Measurements from ENCODE around the gene TDP1.

The TDP1 gene

GRCh38 chr14:89955745-89956660 is at the start of gene TDP1:
Gene TDP1 (plus strand): TSS chr14:89955927. CDS start chr14:89963115, 7,188 bp downstream.
- peak; percentile 94 for DNase-seq

GRCh38 chr14:89906000-89906399 is 49.7 kb upstream of the TDP1 start:
- no peak for DNase-seq

- DNase-seq = no peak
Observed at GRCh38 chr14:89907655-89908054, 48.1 kb upstream of the TDP1 start.

- no peak for DNase-seq
Observed at GRCh38 chr14:89908712-89909450, 46.8 kb upstream of the TDP1 start.

DNA sequence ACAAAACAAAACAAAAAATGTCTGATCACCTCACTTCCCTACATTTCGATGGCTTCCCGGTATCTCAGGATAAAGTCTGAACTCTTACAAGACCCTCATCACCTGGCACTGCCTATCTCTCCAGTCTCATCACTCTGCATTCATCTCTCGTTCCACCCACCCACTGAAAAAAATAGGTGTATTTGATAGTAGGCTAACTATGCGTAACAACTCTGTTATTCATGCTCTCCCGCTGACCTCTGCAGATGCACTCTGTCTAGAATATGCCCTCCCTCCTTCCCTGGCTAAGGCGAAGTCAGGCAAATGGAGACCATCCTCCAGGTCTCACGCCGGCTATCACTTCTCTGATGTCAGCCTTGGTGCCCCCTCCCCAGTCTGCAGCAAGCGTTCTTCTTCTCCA is 46.1 kb upstream of the TDP1 start:
- no peak for DNase-seq

- no peak for DNase-seq
Observed at GRCh38 chr14:89910691-89911009, 45.1 kb upstream of the TDP1 start.

- DNase-seq = peak; percentile 47
Observed at GRCh38 chr14:89911010-89911919, 44.5 kb upstream of the TDP1 start.

GRCh38 chr14:89912221-89912620 is 43.5 kb upstream of the TDP1 start:
- DNase-seq = no peak

DNA sequence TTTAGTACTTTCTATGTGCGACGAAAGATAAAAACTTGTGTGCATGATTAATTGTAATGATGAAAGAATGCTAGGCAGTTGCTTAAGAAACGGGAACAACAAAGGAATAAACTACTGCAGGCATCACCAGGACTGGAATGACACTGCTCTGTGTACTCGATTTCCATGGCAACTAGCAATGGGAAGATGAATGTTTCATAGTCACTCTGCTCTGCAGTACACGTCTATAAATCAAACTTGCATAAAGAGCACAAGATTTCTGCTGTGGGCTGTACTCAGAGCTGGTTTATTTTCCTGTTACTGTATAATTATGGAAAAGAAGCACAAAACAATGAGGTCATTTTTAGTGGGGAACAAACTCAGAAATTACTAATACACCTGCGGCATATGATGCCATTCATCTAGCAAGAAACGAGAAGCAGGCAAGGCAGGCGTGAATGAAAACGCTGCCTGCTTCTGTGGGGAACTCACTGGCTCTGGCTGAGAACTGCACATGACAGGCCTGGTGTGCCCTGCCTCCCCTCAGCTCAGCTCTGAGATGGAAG is 43.0 kb upstream of the TDP1 start:
- peak; percentile 97 for DNase-seq

DNA sequence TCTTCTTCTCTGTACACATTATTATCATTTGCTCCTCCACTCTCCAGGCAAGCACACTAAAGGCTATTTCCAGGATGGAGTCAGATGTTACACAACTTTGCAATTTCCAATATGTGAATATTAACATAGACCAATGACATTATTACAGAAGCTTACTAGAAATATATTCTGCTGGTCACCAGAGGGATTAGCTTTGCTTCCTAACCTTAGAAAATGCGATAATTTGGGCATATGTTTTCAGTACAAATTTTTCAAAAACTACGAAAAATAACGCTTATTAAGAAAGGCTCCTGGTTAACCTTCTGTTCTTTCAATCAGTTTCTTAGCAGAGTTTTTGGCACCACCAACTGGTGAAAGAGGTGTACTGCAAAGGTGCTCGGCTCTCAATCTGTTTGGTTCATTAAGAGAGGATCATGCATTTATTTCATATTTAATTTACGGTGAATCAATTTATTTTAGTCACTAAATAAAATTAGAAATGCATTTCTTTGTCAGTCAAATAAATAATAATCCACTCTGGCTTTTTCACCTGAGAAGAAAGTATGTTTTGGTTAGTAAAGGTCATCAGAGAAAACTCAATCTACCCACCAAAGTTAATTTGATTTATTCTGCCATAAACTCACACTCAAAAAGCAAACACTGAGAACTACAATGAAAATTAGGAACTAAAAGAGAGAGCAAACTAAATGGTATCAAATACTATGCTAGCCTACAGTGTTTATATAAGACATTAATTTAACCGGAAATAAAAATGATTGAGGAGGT is 40.4 kb upstream of the TDP1 start:
- peak; percentile 66 for DNase-seq

- DNase-seq = no peak
Observed at GRCh38 chr14:89918721-89919120, 37.0 kb upstream of the TDP1 start.

- DNase-seq = no peak
Observed at GRCh38 chr14:89920056-89920455, 35.7 kb upstream of the TDP1 start.

GRCh38 chr14:89921346-89921745 is 34.4 kb upstream of the TDP1 start:
- peak; percentile 46 for DNase-seq

- peak; percentile 90 for DNase-seq
Observed at GRCh38 chr14:89922031-89922907, 33.5 kb upstream of the TDP1 start.

DNA sequence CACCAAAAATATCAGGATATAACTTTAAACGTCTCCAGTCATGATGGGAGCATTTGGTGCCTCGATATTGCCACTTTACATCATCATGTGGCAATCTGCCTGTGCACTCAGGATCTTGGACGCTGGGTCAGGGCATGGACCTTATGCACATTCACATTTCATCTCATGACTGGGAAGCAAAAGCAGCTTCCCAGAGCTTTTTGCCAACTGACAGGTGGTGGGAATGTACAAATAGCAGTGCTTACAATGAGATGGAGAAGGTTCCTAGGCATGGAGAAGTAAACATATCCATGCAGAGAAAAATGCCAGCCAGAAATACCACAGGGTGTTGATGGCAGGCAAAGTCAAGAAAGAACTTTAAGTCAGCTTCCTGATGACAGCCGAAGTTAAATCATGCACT is 31.5 kb upstream of the TDP1 start:
- DNase-seq = no peak

DNA sequence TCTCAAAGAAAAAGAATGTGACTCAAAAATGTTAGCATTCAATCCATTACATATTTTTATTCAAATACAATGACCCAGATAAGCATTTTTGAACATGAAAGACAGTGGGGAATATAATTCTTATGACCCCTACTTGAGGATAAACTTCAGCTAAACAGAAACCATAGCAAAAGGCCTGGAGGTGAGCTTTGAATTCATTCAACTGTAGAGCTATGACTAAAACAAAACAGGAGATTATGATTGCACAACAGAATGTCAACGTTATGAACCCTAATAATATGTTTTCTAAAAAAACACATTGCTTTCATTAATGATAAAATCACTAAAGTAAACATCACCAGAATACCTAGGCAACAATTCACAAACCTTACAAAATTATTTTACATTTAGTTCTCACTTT is 29.0 kb upstream of the TDP1 start:
- DNase-seq = peak; percentile 57

- DNase-seq = no peak
Observed at GRCh38 chr14:89927186-89927865, 28.4 kb upstream of the TDP1 start.

DNA sequence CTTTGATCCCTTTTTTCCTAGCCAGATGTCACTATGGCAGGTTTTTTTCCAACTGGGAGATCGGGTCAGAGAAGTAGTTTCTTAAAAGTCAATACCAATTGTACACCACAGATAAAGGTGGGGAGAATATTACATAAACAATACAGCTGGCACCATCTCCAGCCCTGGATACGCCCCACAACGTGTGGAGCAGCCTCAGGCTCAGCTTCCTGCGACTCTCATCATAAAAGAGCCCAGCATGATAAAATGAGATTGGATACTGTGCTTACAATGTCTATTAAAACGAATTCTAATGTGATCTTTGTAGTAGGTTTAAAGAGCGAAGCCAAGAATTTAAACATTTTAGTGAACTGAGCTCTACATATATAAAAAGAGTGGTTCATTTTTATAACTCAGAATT is 22.7 kb upstream of the TDP1 start:
- no peak for DNase-seq

DNA sequence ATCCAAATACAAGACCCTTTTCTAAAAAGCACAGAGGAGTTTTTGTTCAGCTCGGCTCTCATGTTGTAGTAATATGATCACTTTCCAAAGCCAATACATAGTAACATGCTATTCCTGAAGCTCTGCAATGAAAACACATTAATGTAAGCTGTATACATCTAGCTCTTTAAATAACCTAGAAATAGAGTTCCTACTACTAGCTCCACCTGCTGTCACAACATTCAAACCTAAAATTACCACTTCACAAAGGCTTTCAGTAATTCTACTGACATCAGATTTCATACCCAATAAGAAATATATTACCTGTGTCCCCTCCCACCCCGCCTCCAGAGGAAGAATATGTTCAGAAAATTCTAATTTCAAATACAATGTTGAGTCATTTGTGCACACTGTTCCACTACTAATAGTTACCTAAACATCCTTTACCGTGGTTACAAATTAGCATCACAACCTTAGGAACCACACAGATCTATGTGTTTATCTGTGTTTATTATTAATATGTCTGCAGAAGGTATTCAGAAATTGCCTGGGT is 19.0 kb upstream of the TDP1 start:
- no peak for DNase-seq

GRCh38 chr14:89941830-89942377 is 13.8 kb upstream of the TDP1 start:
- DNase-seq = no peak

All from HCEC 1CT (cell line).